Measurements from ENCODE around the gene NISCH. TPM values are rescaled to one million over a fixed set of nuclear protein-coding genes. Genes with fewer than 3 reads are reported as not detected.

Gene NISCH
- total and polyA plus RNA-seq, 2 experiments from 2014 or later, result 18.4 to 76.4 TPM

DNA sequence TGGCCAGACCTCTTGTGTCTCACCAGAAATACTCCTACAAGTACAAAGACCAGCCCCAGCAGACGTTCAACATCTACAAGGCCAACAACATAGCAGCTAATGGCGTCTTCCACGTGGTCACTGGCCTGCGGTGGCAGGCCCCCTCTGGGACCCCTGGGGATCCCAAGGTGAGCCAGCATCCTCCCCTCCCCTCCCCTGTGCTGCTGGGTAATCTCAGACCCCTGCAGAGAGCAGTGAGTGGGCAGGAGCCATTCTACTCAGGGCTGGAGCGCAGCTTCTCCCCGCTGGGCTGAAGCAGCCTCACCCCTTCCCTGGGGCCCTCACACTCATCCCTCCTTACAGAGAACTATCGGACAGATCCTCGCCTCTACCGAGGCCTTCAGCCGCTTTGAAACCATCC lies 49.6 kb downstream of the NISCH start:
- no peaks in the 10 kb centered on the region for H3K79me2 ChIP-seq (replicated peaks; ENCODE audit: insufficient read depth)
- Mint-ChIP-seq H3K27ac (no peak overlapping the region), H3K4me3 (no peak overlapping the region), H3K4me1 (peaks cover 6% of the 10 kb centered on the region; the same call in 2 of the 3 replicates), H3K36me3 (ENCODE audit: low read depth) (no peaks in the 10 kb centered on the region), H3K9me3 (no peaks in the 10 kb centered on the region), H3K27me3 (ENCODE audit: insufficient read depth, low read depth, poor library complexity) (peaks cover 3% of the 10 kb centered on the region)
- DNase-seq (ENCODE audit: low spot score) (no peak), ATAC-seq (no peak)
- H3K4me3 ChIP-seq, result no peak overlapping the region
- H4K20me1 ChIP-seq (replicated peaks; ENCODE audit: insufficient read depth), result no peaks in the 10 kb centered on the region
- H3K36me3 ChIP-seq (ENCODE audit: insufficient read depth), result no peaks in the 10 kb centered on the region
- no peaks in the 10 kb centered on the region for H3K27me3 ChIP-seq (ENCODE audit: insufficient read depth)
- no peak for TF ChIP-seq POLR2AphosphoS5 (IDR thresholded peaks at IDR 0.05; ENCODE audit: low read depth)
- TF ChIP-seq, protein P1, sequence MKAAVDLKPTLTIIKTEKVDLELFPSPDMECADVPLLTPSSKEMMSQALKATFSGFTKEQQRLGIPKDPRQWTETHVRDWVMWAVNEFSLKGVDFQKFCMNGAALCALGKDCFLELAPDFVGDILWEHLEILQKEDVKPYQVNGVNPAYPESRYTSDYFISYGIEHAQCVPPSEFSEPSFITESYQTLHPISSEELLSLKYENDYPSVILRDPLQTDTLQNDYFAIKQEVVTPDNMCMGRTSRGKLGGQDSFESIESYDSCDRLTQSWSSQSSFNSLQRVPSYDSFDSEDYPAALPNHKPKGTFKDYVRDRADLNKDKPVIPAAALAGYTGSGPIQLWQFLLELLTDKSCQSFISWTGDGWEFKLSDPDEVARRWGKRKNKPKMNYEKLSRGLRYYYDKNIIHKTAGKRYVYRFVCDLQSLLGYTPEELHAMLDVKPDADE (IDR thresholded peaks at IDR 0.05), result no peak
- TF ChIP-seq EZH2phosphoT487 (IDR thresholded peaks at IDR 0.05; ENCODE audit: unreplicated experiment), result no peak
- H3K4me1 ChIP-seq (ENCODE audit: insufficient read depth), result no peaks in the 10 kb centered on the region
- H2AFZ ChIP-seq, result no peak overlapping the region
- no peaks in the 10 kb centered on the region for H3F3A ChIP-seq (replicated peaks; ENCODE audit: low read depth)
- no peak overlapping the region for H3K27ac ChIP-seq (ENCODE audit: low read depth)
- no peaks in the 10 kb centered on the region for H3K9me2 ChIP-seq (ENCODE audit: insufficient read depth)
- H3K4me2 ChIP-seq, result no peak overlapping the region

DNA sequence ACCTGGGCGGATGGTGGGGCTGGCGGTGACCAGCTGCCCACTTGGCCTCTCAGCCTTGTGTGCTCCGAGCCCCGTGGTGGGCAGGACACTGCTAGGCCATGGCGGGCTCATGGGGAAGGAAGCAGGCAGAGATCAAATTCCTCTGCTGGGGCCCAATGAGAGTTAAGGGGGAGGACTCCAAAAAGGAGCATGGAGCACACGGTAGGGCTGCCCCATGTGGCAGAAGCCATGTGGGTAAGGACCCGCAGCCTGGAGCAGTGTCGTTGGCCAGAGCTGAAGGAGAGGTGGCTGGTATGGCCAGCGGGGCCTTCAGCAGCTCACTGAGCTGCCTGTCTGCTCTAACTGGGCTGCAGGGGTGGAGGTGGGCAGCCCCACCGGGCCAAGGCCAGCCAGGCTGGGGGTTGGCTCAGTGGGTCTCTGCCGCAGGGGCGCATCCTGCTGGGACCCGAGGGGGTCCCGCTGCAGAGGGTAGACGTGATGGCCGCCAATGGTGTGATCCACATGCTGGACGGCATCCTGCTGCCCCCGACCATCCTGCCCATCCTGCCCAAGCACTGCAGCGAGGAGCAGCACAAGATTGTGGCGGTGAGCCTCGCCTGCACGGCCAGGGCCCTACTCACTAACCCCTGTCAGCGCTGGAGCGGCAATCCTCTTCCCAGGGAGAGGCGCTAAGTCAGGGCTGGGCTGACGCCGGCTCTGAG lies 51.0 kb downstream of the NISCH start:
- H4K20me1 ChIP-seq (replicated peaks; ENCODE audit: insufficient read depth), result no peaks in the 10 kb centered on the region
- Mint-ChIP-seq H3K9me3 (no peaks in the 10 kb centered on the region; the same call in 2 of the 3 replicates), H3K36me3 (ENCODE audit: low read depth) (no peaks in the 10 kb centered on the region)
- TF ChIP-seq JUNB (IDR thresholded peaks at IDR 0.05; ENCODE audit: unreplicated experiment) (no peak), POLR2AphosphoS5 (IDR thresholded peaks at IDR 0.05; ENCODE audit: low read depth) (no peak), NANOG (IDR thresholded peaks at IDR 0.05; ENCODE audit: borderline replicate concordance) (no peak), STAT1 (IDR thresholded peaks at IDR 0.05; ENCODE audit: unreplicated experiment) (no peak), ZNF331 (CRISPR knock-in tag; IDR thresholded peaks at IDR 0.05; ENCODE audit: low read depth) (no peak), EZH2phosphoT487 (IDR thresholded peaks at IDR 0.05; ENCODE audit: unreplicated experiment) (no peak), EZH2 (IDR thresholded peaks at IDR 0.05; ENCODE audit: low read depth, unreplicated experiment) (no peak)
- TF ChIP-seq, protein P2, sequence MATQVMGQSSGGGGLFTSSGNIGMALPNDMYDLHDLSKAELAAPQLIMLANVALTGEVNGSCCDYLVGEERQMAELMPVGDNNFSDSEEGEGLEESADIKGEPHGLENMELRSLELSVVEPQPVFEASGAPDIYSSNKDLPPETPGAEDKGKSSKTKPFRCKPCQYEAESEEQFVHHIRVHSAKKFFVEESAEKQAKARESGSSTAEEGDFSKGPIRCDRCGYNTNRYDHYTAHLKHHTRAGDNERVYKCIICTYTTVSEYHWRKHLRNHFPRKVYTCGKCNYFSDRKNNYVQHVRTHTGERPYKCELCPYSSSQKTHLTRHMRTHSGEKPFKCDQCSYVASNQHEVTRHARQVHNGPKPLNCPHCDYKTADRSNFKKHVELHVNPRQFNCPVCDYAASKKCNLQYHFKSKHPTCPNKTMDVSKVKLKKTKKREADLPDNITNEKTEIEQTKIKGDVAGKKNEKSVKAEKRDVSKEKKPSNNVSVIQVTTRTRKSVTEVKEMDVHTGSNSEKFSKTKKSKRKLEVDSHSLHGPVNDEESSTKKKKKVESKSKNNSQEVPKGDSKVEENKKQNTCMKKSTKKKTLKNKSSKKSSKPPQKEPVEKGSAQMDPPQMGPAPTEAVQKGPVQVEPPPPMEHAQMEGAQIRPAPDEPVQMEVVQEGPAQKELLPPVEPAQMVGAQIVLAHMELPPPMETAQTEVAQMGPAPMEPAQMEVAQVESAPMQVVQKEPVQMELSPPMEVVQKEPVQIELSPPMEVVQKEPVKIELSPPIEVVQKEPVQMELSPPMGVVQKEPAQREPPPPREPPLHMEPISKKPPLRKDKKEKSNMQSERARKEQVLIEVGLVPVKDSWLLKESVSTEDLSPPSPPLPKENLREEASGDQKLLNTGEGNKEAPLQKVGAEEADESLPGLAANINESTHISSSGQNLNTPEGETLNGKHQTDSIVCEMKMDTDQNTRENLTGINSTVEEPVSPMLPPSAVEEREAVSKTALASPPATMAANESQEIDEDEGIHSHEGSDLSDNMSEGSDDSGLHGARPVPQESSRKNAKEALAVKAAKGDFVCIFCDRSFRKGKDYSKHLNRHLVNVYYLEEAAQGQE (IDR thresholded peaks at IDR 0.05; ENCODE audit: unreplicated experiment), result no peak
- TF ChIP-seq, protein P3, sequence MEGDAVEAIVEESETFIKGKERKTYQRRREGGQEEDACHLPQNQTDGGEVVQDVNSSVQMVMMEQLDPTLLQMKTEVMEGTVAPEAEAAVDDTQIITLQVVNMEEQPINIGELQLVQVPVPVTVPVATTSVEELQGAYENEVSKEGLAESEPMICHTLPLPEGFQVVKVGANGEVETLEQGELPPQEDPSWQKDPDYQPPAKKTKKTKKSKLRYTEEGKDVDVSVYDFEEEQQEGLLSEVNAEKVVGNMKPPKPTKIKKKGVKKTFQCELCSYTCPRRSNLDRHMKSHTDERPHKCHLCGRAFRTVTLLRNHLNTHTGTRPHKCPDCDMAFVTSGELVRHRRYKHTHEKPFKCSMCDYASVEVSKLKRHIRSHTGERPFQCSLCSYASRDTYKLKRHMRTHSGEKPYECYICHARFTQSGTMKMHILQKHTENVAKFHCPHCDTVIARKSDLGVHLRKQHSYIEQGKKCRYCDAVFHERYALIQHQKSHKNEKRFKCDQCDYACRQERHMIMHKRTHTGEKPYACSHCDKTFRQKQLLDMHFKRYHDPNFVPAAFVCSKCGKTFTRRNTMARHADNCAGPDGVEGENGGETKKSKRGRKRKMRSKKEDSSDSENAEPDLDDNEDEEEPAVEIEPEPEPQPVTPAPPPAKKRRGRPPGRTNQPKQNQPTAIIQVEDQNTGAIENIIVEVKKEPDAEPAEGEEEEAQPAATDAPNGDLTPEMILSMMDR (conservative IDR thresholded peaks at IDR 0.05; ENCODE audit: low read depth in 2 of 2), result no peak
- TF ChIP-seq, protein P1 (IDR thresholded peaks at IDR 0.05), result no peak

More for the DNA sequence above, 51.0 kb downstream of the NISCH start:
- Histone ChIP-seq H3K27me3 (ENCODE audit: insufficient read depth) (no peaks in the 10 kb centered on the region), H2AFZ (no peak overlapping the region), H3K4me3 (no peak overlapping the region), H3K9me2 (ENCODE audit: insufficient read depth) (no peaks in the 10 kb centered on the region), H3K36me3 (ENCODE audit: insufficient read depth) (no peaks in the 10 kb centered on the region), H3K27ac (ENCODE audit: low read depth) (no peak overlapping the region), H3F3A (replicated peaks; ENCODE audit: low read depth) (no peaks in the 10 kb centered on the region), H3K4me1 (ENCODE audit: insufficient read depth) (no peaks in the 10 kb centered on the region), H3K79me2 (replicated peaks; ENCODE audit: insufficient read depth) (no peaks in the 10 kb centered on the region), H3K4me2 (no peak overlapping the region)
- H3K4me3 Mint-ChIP-seq, result no peak overlapping the region
- ATAC-seq, result peak; percentile 7; the same call in 2 of the 3 replicates
- no peak for DNase-seq (ENCODE audit: low spot score)
- peaks cover 6% of the 10 kb centered on the region; the same call in 2 of the 3 replicates for H3K4me1 Mint-ChIP-seq
- H3K27ac Mint-ChIP-seq, result no peak overlapping the region
- peaks cover 6% of the 10 kb centered on the region for H3K27me3 Mint-ChIP-seq (ENCODE audit: insufficient read depth, low read depth, poor library complexity)

Measured in GM23338 (cell line).